ENCODE results near the gene NT5DC3.

Gene NT5DC3

GRCh38 chr12:103829092-103829491 is 11.9 kb downstream of the NT5DC3 start:
- Histone ChIP-seq H3K9ac (ENCODE audit: low read length) (no peak overlapping the region), H3K27me3 (ENCODE audit: control insufficient read depth, insufficient read depth, low read length) (no peaks in the 10 kb centered on the region), H3K9me3 (ENCODE audit: control insufficient read depth, low read depth, low read length) (no peaks in the 10 kb centered on the region), H3K4me1 (ENCODE audit: control insufficient read depth, low read depth, low read length) (peaks cover 5% of the 10 kb centered on the region), H3K27ac (ENCODE audit: low read length) (no peak overlapping the region), H3K4me3 (ENCODE audit: low read length) (no peak overlapping the region), H3K36me3 (ENCODE audit: control insufficient read depth, low read depth, low read length) (no peaks in the 10 kb centered on the region)

- Histone ChIP-seq H3K4me1 (ENCODE audit: control insufficient read depth, low read depth, low read length) (no peaks in the 10 kb centered on the region), H3K9me3 (ENCODE audit: control insufficient read depth, low read depth, low read length) (no peaks in the 10 kb centered on the region), H3K36me3 (ENCODE audit: control insufficient read depth, low read depth, low read length) (no peaks in the 10 kb centered on the region), H3K27ac (ENCODE audit: low read length) (no peak overlapping the region), H3K27me3 (ENCODE audit: control insufficient read depth, insufficient read depth, low read length) (no peaks in the 10 kb centered on the region), H3K4me3 (ENCODE audit: low read length) (no peak overlapping the region), H3K9ac (ENCODE audit: low read length) (no peak overlapping the region)
Measured at GRCh38 chr12:103827911-103828391, 13.1 kb downstream of the NT5DC3 start.

- H3K4me1 ChIP-seq (ENCODE audit: control insufficient read depth, low read depth, low read length), result no peaks in the 10 kb centered on the region
- no peaks in the 10 kb centered on the region for H3K36me3 ChIP-seq (ENCODE audit: control insufficient read depth, low read depth, low read length)
- H3K27me3 ChIP-seq (ENCODE audit: control insufficient read depth, insufficient read depth, low read length), result no peaks in the 10 kb centered on the region
- H3K9ac ChIP-seq (ENCODE audit: low read length), result no peak overlapping the region
- H3K27ac ChIP-seq (ENCODE audit: low read length), result no peak overlapping the region
- no peaks in the 10 kb centered on the region for H3K9me3 ChIP-seq (ENCODE audit: control insufficient read depth, low read depth, low read length)
- H3K4me3 ChIP-seq (ENCODE audit: low read length), result no peak overlapping the region
Measured at GRCh38 chr12:103824845-103825244, 16.2 kb downstream of the NT5DC3 start.

- H3K9me3 ChIP-seq (ENCODE audit: control insufficient read depth, low read depth, low read length), result no peaks in the 10 kb centered on the region
- no peak overlapping the region for H3K4me3 ChIP-seq (ENCODE audit: low read length)
- no peaks in the 10 kb centered on the region for H3K36me3 ChIP-seq (ENCODE audit: control insufficient read depth, low read depth, low read length)
- H3K4me1 ChIP-seq (ENCODE audit: control insufficient read depth, low read depth, low read length), result no peaks in the 10 kb centered on the region
- no peak overlapping the region for H3K9ac ChIP-seq (ENCODE audit: low read length)
- H3K27me3 ChIP-seq (ENCODE audit: control insufficient read depth, insufficient read depth, low read length), result no peaks in the 10 kb centered on the region
- H3K27ac ChIP-seq (ENCODE audit: low read length), result no peak overlapping the region
Measured at GRCh38 chr12:103824290-103824689, 16.7 kb downstream of the NT5DC3 start.

GRCh38 chr12:103823871-103824270 is 17.2 kb downstream of the NT5DC3 start:
- H3K27ac ChIP-seq (ENCODE audit: low read length), result no peak overlapping the region
- no peaks in the 10 kb centered on the region for H3K4me1 ChIP-seq (ENCODE audit: control insufficient read depth, low read depth, low read length)
- H3K36me3 ChIP-seq (ENCODE audit: control insufficient read depth, low read depth, low read length), result no peaks in the 10 kb centered on the region
- no peak overlapping the region for H3K9ac ChIP-seq (ENCODE audit: low read length)
- H3K9me3 ChIP-seq (ENCODE audit: control insufficient read depth, low read depth, low read length), result no peaks in the 10 kb centered on the region
- H3K27me3 ChIP-seq (ENCODE audit: control insufficient read depth, insufficient read depth, low read length), result no peaks in the 10 kb centered on the region
- no peak overlapping the region for H3K4me3 ChIP-seq (ENCODE audit: low read length)

- Histone ChIP-seq H3K27ac (ENCODE audit: low read length) (no peak overlapping the region), H3K36me3 (ENCODE audit: control insufficient read depth, low read depth, low read length) (no peaks in the 10 kb centered on the region), H3K4me3 (ENCODE audit: low read length) (no peak overlapping the region), H3K27me3 (ENCODE audit: control insufficient read depth, insufficient read depth, low read length) (no peaks in the 10 kb centered on the region), H3K9ac (ENCODE audit: low read length) (no peak overlapping the region), H3K9me3 (ENCODE audit: control insufficient read depth, low read depth, low read length) (no peaks in the 10 kb centered on the region), H3K4me1 (ENCODE audit: control insufficient read depth, low read depth, low read length) (no peaks in the 10 kb centered on the region)
Measured at GRCh38 chr12:103821773-103822172, 19.3 kb downstream of the NT5DC3 start.

GRCh38 chr12:103820881-103821489 is 20.0 kb downstream of the NT5DC3 start:
- Histone ChIP-seq H3K9ac (ENCODE audit: low read length) (no peak overlapping the region), H3K36me3 (ENCODE audit: control insufficient read depth, low read depth, low read length) (no peaks in the 10 kb centered on the region), H3K27me3 (ENCODE audit: control insufficient read depth, insufficient read depth, low read length) (no peaks in the 10 kb centered on the region), H3K4me3 (ENCODE audit: low read length) (no peak overlapping the region), H3K27ac (ENCODE audit: low read length) (no peak overlapping the region), H3K4me1 (ENCODE audit: control insufficient read depth, low read depth, low read length) (no peaks in the 10 kb centered on the region), H3K9me3 (ENCODE audit: control insufficient read depth, low read depth, low read length) (no peaks in the 10 kb centered on the region)

- Histone ChIP-seq H3K4me1 (ENCODE audit: control insufficient read depth, low read depth, low read length) (no peaks in the 10 kb centered on the region), H3K4me3 (ENCODE audit: low read length) (no peak overlapping the region), H3K9me3 (ENCODE audit: control insufficient read depth, low read depth, low read length) (no peaks in the 10 kb centered on the region), H3K27ac (ENCODE audit: low read length) (no peak overlapping the region), H3K9ac (ENCODE audit: low read length) (no peak overlapping the region), H3K27me3 (ENCODE audit: control insufficient read depth, insufficient read depth, low read length) (no peaks in the 10 kb centered on the region), H3K36me3 (ENCODE audit: control insufficient read depth, low read depth, low read length) (no peaks in the 10 kb centered on the region)
Measured at GRCh38 chr12:103820361-103820760, 20.7 kb downstream of the NT5DC3 start.

GRCh38 chr12:103819892-103820291 is 21.1 kb downstream of the NT5DC3 start:
- Histone ChIP-seq H3K27ac (ENCODE audit: low read length) (no peak overlapping the region), H3K4me3 (ENCODE audit: low read length) (no peak overlapping the region), H3K36me3 (ENCODE audit: control insufficient read depth, low read depth, low read length) (no peaks in the 10 kb centered on the region), H3K27me3 (ENCODE audit: control insufficient read depth, insufficient read depth, low read length) (no peaks in the 10 kb centered on the region), H3K4me1 (ENCODE audit: control insufficient read depth, low read depth, low read length) (no peaks in the 10 kb centered on the region), H3K9ac (ENCODE audit: low read length) (no peak overlapping the region), H3K9me3 (ENCODE audit: control insufficient read depth, low read depth, low read length) (no peaks in the 10 kb centered on the region)

- H3K4me1 ChIP-seq (ENCODE audit: control insufficient read depth, low read depth, low read length), result no peaks in the 10 kb centered on the region
- no peaks in the 10 kb centered on the region for H3K9me3 ChIP-seq (ENCODE audit: control insufficient read depth, low read depth, low read length)
- no peaks in the 10 kb centered on the region for H3K27me3 ChIP-seq (ENCODE audit: control insufficient read depth, insufficient read depth, low read length)
- H3K27ac ChIP-seq (ENCODE audit: low read length), result no peak overlapping the region
- no peak overlapping the region for H3K4me3 ChIP-seq (ENCODE audit: low read length)
- H3K9ac ChIP-seq (ENCODE audit: low read length), result no peak overlapping the region
- peaks cover under 1% of the 10 kb centered on the region for H3K36me3 ChIP-seq (ENCODE audit: control insufficient read depth, low read depth, low read length)
Measured at GRCh38 chr12:103819312-103819711, 21.7 kb downstream of the NT5DC3 start.

- H3K9ac ChIP-seq (ENCODE audit: low read length), result no peak overlapping the region
- no peaks in the 10 kb centered on the region for H3K9me3 ChIP-seq (ENCODE audit: control insufficient read depth, low read depth, low read length)
- no peaks in the 10 kb centered on the region for H3K4me1 ChIP-seq (ENCODE audit: control insufficient read depth, low read depth, low read length)
- peaks cover 13% of the 10 kb centered on the region for H3K36me3 ChIP-seq (ENCODE audit: control insufficient read depth, low read depth, low read length)
- H3K27me3 ChIP-seq (ENCODE audit: control insufficient read depth, insufficient read depth, low read length), result no peaks in the 10 kb centered on the region
- no peak overlapping the region for H3K27ac ChIP-seq (ENCODE audit: low read length)
- no peak overlapping the region for H3K4me3 ChIP-seq (ENCODE audit: low read length)
Measured at GRCh38 chr12:103817791-103818190, 23.2 kb downstream of the NT5DC3 start.

GRCh38 chr12:103816663-103817062 is 24.4 kb downstream of the NT5DC3 start:
- peaks cover 14% of the 10 kb centered on the region for H3K36me3 ChIP-seq (ENCODE audit: control insufficient read depth, low read depth, low read length)
- H3K27me3 ChIP-seq (ENCODE audit: control insufficient read depth, insufficient read depth, low read length), result no peaks in the 10 kb centered on the region
- no peaks in the 10 kb centered on the region for H3K4me1 ChIP-seq (ENCODE audit: control insufficient read depth, low read depth, low read length)
- H3K9ac ChIP-seq (ENCODE audit: low read length), result no peak overlapping the region
- no peak overlapping the region for H3K4me3 ChIP-seq (ENCODE audit: low read length)
- H3K9me3 ChIP-seq (ENCODE audit: control insufficient read depth, low read depth, low read length), result no peaks in the 10 kb centered on the region
- no peak overlapping the region for H3K27ac ChIP-seq (ENCODE audit: low read length)

Data from iPS-18a (cell line).